ENCODE measurements around the gene MYADM.

Gene MYADM

GRCh38 chr19:53898166-53898565, 30.5 kb downstream of the MYADM start:
- TF ChIP-seq CTCF (IDR thresholded peaks at IDR 0.05; ENCODE audit: borderline replicate concordance, control extremely low read depth, extremely low read depth, insufficient read depth, missing control alignments): no peak

DNA sequence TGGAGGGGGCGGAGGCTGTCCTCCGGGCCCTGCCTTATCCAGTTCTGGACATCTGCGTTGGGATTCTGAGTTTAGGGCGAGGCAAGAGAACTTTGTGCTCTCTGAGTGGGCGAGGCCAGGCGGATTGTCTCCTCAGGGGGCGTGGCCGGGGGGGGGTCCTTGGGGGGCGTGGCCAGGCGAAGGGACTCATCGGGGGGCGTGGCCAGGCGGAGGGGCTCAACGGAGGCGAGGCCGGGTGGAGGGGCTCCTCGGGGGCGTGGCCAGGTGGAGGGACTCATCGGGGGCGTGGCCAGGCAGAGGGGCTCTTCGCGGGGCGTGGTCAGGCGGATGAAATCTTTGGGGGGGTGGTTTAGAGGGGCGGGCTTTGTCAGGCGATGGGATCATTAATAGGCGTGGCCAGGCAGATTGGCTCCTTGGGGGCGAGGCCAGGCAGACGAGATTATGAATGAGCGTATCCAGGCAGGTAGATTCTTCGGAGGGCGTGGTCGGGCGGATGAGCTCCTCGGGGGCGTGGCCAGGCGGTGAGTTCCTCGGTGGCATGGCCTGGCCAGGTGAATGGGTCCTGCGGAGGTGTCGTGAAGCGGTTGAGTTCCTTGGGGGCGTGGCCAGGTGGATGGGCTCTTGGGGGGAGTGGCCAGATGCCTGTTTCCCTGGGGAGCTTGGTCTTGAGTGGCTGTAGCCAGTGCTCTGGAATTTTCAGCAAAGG, 31.1 kb downstream of the MYADM start:
- DNase-seq (ENCODE audit: low spot score): no peak
- in situ Hi-C loops (cut with MboI; ENCODE audit: low sequenced_read_pairs, unreplicated experiment): no loop called here
- TF ChIP-seq CTCF (IDR thresholded peaks at IDR 0.05; ENCODE audit: borderline replicate concordance, control extremely low read depth, extremely low read depth, insufficient read depth, missing control alignments): no peak

More at GRCh38 chr19:53898166-53898565, 30.5 kb downstream of the MYADM start:
- no peak for DNase-seq (ENCODE audit: low spot score)
- in situ Hi-C loops (cut with MboI; ENCODE audit: low sequenced_read_pairs, unreplicated experiment): no loop called here

DNA sequence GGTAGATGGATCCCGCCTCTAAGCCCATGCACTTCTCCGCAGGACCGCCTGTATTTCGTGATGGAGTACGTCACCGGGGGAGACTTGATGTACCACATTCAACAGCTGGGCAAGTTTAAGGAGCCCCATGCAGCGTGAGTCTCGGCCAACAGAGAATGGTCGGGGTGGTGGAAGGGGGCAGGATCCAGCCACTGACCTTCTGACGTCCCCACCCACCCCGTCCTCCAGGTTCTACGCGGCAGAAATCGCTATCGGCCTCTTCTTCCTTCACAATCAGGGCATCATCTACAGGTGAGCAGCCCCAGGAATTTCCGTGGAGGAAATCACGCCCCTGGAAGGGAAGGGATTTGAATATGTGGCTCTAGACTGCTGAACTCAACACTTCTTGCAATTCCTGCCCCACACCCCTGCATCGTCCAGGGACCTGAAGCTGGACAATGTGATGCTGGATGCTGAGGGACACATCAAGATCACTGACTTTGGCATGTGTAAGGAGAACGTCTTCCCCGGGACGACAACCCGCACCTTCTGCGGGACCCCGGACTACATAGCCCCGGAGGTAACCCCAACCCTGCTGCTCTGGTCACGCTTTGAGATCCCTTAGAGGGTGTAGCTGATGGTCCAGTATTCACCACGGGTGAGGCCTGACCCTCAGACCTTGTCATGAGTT, 32.6 kb downstream of the MYADM start:
- in situ Hi-C loops (cut with MboI; ENCODE audit: low sequenced_read_pairs, unreplicated experiment): no loop called here
- TF ChIP-seq CTCF (IDR thresholded peaks at IDR 0.05; ENCODE audit: borderline replicate concordance, control extremely low read depth, extremely low read depth, insufficient read depth, missing control alignments): no peak
- DNase-seq (ENCODE audit: low spot score): no peak

DNA sequence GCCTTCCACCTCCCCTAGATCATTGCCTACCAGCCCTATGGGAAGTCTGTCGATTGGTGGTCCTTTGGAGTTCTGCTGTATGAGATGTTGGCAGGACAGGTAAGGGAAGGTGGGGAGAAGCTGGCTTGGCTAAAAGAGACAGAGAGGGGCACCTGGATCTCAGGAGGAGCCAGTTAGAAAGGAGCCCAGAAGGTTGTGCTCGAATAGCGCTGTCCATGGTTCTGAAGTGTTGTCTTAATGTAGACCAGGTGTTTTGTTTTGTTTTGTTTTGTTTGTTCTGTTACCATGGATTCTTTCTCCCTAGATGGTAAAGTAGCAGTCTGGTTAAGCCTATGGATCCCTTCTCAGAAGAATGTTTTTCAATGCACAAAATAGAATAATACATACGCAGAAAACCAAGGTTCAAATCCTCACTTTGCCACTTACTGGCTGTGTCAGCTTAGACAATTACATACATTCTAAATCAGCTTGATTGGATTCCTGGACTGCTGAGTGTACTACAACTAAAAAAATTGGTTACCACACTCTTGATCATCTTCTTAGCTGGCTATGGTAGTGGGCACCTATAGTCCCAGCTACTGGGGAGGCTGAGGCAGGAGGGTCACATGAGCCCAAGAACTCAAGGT, 35.5 kb downstream of the MYADM start:
- no peak for DNase-seq (ENCODE audit: low spot score)
- no peak for TF ChIP-seq CTCF (IDR thresholded peaks at IDR 0.05; ENCODE audit: borderline replicate concordance, control extremely low read depth, extremely low read depth, insufficient read depth, missing control alignments)
- in situ Hi-C loops (cut with MboI; ENCODE audit: low sequenced_read_pairs, unreplicated experiment): no loop called here

GRCh38 chr19:53904909-53905308, 37.2 kb downstream of the MYADM start:
- DNase-seq (ENCODE audit: low spot score): no peak
- in situ Hi-C loops (cut with MboI; ENCODE audit: low sequenced_read_pairs, unreplicated experiment): no loop called here

More at GRCh38 chr19:53904909-53905308, 37.2 kb downstream of the MYADM start:
- no peak for TF ChIP-seq CTCF (IDR thresholded peaks at IDR 0.05; ENCODE audit: borderline replicate concordance, control extremely low read depth, extremely low read depth, insufficient read depth, missing control alignments)
